ENCODE measurements around the gene MARVELD1.

- TF ChIP-seq CTCF (IDR thresholded peaks at IDR 0.05) (no peak), POLR2A (IDR thresholded peaks at IDR 0.05) (no peak), EP300 (IDR thresholded peaks at IDR 0.05) (no peak), POLR2AphosphoS5 (IDR thresholded peaks at IDR 0.05) (no peak)
Observed at GRCh38 chr10:97760461-97761257, 47.1 kb downstream of the MARVELD1 start.

All from suprapubic skin (tissue), 4 donors.